ENCODE results near the gene NOTCH2. TPM values are rescaled to one million over a fixed set of nuclear protein-coding genes. Genes with fewer than 3 reads are reported as not detected.

Gene NOTCH2
- total RNA-seq, 1 experiment from 2014 or later = 53.7 TPM

DNA sequence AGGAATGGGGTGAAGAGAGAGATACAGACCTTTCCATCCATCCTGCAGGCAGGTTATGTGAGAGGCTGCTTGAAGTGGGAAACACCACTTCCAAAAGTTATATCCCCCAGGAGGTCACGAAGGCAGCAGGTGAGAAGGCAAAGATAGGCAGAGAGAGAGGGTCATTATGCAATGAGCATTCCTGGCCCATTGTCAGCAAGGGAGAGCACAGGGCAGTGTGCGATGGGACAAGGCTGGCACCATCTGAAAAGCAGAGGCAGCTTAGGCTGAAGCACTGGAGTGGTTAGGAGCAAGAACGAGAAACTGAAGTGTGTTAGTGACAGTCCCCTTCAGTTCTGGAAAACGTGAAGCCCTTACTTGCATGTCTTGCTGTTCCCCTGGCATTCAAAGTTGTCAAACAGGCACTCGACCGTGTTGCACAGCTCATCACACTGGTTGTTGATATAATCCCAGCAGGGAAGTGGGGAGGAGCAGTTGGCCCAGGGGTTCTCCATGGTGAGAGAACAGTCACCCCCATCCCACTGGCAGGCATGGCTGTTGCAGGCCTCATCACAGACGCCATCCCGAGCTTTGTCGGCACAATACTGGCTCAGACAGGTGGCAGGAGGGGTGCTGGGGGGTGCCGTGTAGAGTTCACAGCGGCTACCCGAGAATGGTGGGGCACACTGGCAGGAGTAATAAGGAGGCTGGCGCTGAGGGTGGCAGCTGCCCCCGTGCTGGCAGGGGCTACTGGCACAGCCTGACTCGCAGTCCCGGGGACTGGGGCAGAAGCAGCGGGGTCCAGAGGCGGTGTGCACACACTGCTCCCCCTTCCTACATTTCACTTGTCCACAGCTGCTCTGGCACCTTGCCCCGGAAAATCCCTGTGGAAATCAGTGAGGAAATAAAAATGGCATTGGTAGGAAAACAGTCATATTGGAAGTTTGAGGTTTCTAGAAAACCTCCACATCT is 144.2 kb downstream of the NOTCH2 start:
- Histone ChIP-seq H3K56ac (ENCODE audit: insufficient read length, low read depth, low read length) (no peak overlapping the region), H2AFZ (ENCODE audit: low read length) (no peak overlapping the region), H2BK120ac (ENCODE audit: low read depth, low read length, poor library complexity, severe bottlenecking) (no peak overlapping the region), H3K18ac (ENCODE audit: insufficient read length, low read depth, low read length) (no peak overlapping the region), H3K14ac (ENCODE audit: insufficient read depth, low read length) (no peak overlapping the region), H3K23me2 (ENCODE audit: insufficient read length, low read depth, low read length, poor library complexity, severe bottlenecking) (no peaks in the 10 kb centered on the region), H3K79me2 (ENCODE audit: insufficient read depth, low read length) (no peaks in the 10 kb centered on the region), H3K79me1 (ENCODE audit: insufficient read depth, low read depth, low read length, poor library complexity, severe bottlenecking) (no peaks in the 10 kb centered on the region), H4K91ac (ENCODE audit: insufficient read length, low read depth, low read length) (no peak overlapping the region), H3K23ac (ENCODE audit: insufficient read length, low read depth, low read length) (no peak overlapping the region), H3K4ac (ENCODE audit: low read depth, low read length) (no peak overlapping the region), H4K5ac (ENCODE audit: insufficient read length, low read depth, low read length) (no peak overlapping the region), H3K9me3 (ENCODE audit: control insufficient read depth, low read depth, low read length) (no peaks in the 10 kb centered on the region), H2BK15ac (ENCODE audit: low read depth, low read length) (no peak overlapping the region), H2BK20ac (ENCODE audit: low read depth, low read length, poor library complexity, severe bottlenecking) (no peak overlapping the region), H3K27me3 (ENCODE audit: insufficient read depth, low read length) (no peaks in the 10 kb centered on the region), H2BK12ac (ENCODE audit: insufficient read length, low read depth, low read length) (no peak overlapping the region), H3K27ac (ENCODE audit: insufficient read length, low read depth, low read length) (no peak overlapping the region), H2AK5ac (ENCODE audit: insufficient read length, low read length) (no peak overlapping the region), H2BK5ac (ENCODE audit: insufficient read length, low read length) (no peak overlapping the region), H3T11ph (ENCODE audit: low read length) (no peak overlapping the region), H4K20me1 (ENCODE audit: control insufficient read depth, insufficient read depth, insufficient read length) (no peaks in the 10 kb centered on the region), H3K9ac (ENCODE audit: extremely low read depth, insufficient read length, low read length) (no peak overlapping the region), H4K8ac (replicated peaks; ENCODE audit: insufficient read length, low read depth, low read length) (no peak overlapping the region), H3K4me1 (ENCODE audit: insufficient read depth, low read length) (no peaks in the 10 kb centered on the region), H3K4me2 (ENCODE audit: insufficient read depth, insufficient read length, low read length) (no peak overlapping the region)
- TF ChIP-seq, protein P1, sequence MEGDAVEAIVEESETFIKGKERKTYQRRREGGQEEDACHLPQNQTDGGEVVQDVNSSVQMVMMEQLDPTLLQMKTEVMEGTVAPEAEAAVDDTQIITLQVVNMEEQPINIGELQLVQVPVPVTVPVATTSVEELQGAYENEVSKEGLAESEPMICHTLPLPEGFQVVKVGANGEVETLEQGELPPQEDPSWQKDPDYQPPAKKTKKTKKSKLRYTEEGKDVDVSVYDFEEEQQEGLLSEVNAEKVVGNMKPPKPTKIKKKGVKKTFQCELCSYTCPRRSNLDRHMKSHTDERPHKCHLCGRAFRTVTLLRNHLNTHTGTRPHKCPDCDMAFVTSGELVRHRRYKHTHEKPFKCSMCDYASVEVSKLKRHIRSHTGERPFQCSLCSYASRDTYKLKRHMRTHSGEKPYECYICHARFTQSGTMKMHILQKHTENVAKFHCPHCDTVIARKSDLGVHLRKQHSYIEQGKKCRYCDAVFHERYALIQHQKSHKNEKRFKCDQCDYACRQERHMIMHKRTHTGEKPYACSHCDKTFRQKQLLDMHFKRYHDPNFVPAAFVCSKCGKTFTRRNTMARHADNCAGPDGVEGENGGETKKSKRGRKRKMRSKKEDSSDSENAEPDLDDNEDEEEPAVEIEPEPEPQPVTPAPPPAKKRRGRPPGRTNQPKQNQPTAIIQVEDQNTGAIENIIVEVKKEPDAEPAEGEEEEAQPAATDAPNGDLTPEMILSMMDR (conservative IDR thresholded peaks at IDR 0.05) = no peak
- DNase-seq = no peak
- WGBS (ENCODE audit: extremely low coverage, insufficient read length, low lambda C conversion rate) = no CpG with 5 or more reads among the region's 19 CpGs
- Mint-ChIP-seq H3K9me3 (no peaks in the 10 kb centered on the region), H3K36me3 (ENCODE audit: insufficient read depth in 1 of 3, low read depth in 3 of 3) (peaks cover 8 to 52% (median 40%) of the 10 kb centered on the region in 3 experiments; a peak in 5 of 7 replicates), H3K4me3 (no peak overlapping the region), H3K27me3 (ENCODE audit: low read depth) (no peaks in the 10 kb centered on the region), H3K27ac (no peak overlapping the region; a peak in 1 of 7 replicates), H3K4me1 (no peaks in the 10 kb centered on the region; a peak in 2 of 4 replicates)
